HG02763 (cell line): ENCODE measurements around the gene SF3B2.
A peak's percentile ranks its signal among the peaks of the same experiment; 100 is the strongest.
"Not testable (repeated sequence)": the region's sequence is repeated elsewhere in the genome, so short reads cannot be mapped to it uniquely, and the experiment has no call there.

Source experiments
- ATAC-seq: cut with Tn5 transposase; IDR thresholded peaks from one replicate; pipeline ENCODE4 v1.9.1; 2021; ENCODE audit warnings: mild to moderate bottlenecking, moderate library complexity; ENCODE audit not compliant: unreplicated experiment

The SF3B2 gene, protein sequence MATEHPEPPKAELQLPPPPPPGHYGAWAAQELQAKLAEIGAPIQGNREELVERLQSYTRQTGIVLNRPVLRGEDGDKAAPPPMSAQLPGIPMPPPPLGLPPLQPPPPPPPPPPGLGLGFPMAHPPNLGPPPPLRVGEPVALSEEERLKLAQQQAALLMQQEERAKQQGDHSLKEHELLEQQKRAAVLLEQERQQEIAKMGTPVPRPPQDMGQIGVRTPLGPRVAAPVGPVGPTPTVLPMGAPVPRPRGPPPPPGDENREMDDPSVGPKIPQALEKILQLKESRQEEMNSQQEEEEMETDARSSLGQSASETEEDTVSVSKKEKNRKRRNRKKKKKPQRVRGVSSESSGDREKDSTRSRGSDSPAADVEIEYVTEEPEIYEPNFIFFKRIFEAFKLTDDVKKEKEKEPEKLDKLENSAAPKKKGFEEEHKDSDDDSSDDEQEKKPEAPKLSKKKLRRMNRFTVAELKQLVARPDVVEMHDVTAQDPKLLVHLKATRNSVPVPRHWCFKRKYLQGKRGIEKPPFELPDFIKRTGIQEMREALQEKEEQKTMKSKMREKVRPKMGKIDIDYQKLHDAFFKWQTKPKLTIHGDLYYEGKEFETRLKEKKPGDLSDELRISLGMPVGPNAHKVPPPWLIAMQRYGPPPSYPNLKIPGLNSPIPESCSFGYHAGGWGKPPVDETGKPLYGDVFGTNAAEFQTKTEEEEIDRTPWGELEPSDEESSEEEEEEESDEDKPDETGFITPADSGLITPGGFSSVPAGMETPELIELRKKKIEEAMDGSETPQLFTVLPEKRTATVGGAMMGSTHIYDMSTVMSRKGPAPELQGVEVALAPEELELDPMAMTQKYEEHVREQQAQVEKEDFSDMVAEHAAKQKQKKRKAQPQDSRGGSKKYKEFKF

DNA sequence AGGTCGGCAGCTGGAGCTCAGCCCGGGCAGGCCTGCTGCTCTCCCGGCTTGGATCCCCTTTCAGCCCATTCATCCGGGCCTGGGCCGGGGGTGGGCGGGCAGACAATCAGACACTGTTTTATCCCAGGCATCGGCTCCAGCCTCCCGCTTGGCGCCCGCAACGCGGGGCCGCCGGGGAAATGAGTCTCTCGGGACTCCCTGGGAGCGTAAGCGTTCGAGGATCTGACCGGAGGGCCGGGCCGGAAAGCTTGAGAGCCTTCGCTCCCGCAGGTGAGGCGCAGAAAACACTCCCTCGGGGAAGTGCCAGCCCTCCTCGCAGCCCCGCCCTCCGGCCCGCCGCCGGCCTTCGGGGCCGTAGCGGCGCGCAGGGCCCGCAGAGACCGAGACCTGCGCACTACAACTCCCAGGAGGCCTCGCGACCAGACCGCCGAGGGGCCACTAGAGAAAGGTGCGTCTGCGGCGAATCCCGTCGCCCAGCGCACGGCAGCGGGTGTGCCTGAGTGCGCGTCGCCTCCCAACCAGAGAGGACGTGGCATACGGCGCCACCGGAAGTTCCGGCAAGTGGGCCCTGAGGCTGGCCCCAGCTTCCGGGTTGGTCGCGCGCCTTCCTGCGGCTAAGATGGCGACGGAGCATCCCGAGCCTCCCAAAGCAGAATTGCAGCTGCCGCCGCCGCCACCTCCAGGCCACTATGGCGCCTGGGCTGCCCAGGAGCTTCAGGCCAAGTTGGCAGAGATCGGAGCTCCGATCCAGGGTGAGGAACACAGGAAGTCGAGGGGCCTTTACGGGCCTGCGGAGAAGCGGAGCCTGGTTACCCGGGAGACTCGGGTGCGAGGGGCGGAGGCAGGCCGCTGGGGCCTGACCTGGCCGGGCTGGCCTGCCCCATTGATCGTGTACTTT is at the start of gene SF3B2:
Gene SF3B2, plus strand, starts transcription at position 599 of the 898 bp plus-strand sequence. Its CDS starts 21 bp downstream, at position 620.
- ATAC-seq = peak; percentile 93

DNA sequence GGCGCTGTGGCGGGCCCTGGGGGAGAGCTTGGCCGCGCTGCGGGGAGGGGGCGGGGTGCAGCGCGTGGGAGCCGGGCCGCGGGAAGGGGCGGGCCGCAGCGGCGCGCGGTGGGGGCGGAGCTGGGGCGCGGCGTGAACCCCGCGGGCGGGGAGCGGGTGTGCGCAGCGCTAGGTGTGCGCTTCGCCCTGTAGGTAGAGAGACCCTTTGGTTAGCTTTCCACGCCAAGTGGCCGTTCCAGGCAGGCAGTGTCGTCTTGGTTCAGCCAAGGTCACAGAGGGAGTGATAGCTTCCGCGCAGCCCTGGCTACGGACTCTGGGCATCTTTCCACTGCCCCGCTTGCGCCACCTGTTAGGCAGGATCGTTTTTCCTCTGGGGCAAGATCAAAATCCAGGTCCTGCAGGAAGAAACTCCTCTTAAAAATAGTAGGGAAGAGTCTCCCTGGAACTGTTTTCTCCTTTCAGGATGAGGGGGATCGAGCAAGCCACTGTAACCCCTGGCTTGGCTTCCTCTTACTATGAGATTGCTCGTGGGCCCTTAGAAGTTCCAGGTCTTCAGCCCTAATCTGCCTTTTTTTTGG is 49.4 kb upstream of the SF3B2 start:
- ATAC-seq = peak; percentile 48

- no peak for ATAC-seq
Observed at GRCh38 chr11:66003291-66003690, 48.9 kb upstream of the SF3B2 start.

DNA sequence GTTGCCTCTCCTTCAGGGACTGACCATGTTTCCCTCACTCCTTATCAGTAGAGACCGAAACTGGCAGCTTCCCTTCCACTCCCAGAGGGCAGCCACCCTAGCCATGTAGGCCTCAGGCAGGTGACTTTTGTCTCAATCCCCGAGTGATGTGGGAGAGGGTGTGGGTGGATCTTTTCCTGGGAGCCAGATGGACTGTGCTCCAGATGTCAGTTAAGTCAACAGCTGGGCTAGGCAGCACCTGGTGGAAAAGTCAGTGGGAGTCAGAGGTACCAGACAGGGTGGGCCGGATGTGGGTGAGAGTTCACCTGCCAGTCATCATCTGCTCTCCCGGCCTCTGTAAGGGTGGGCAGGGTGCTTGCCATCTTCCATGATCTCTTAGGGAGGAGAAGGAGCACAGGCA is 48.0 kb upstream of the SF3B2 start:
- ATAC-seq = no peak

GRCh38 chr11:66006134-66006890 is 45.9 kb upstream of the SF3B2 start:
- no peak for ATAC-seq

- no peak for ATAC-seq
Observed at GRCh38 chr11:66006891-66007176, 45.3 kb upstream of the SF3B2 start.

- no peak for ATAC-seq
Observed at GRCh38 chr11:66007201-66007634, 44.9 kb upstream of the SF3B2 start.

DNA sequence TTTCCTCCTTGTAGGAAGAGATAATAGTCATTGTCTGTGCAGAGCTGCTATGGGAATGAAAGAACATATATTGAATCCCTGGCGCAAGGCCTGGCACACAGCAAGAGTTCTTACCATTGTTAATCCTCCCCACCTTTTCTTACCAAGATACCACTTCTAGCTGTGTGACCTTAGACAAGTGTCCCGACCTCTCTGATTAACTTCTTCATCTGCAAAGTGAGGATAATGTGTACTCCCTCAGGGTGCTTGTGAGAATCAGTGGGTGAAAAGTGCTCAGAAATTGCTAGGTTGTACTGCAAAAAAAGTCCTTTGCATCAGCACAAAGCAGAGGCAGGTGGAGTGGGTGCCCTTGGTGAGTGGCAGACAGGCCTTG is 44.1 kb upstream of the SF3B2 start:
- no peak for ATAC-seq

DNA sequence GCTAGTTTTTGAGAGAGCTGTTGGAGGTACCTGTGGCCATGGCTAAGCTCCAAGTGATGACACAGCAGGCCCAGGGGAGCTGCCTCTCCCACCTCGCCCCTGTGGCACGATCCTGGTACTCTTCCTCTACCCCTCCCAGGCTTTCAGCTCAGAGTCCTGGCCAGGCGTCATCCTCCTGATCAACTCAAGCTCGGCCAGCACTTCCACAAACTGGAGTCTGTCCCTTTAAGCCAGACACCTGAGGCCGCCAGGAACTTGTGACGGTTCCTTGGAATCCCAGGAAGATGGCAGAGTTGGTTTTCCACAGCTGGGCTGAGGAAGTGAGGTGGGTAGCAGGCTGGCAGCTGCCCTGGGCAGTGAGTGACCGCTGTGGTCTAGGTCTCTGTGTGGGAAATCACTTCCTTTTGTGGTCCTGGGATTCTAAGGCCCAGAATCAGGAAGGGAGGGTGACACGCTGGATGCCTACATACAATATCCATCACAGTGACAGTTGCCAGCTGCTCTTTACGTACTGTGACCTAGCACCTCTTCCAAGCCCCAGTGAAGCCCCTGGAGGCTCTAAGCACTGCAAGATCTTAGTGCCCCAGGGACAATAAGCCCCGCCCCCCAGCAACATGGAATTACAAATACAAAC is 43.6 kb upstream of the SF3B2 start:
- ATAC-seq = no peak

DNA sequence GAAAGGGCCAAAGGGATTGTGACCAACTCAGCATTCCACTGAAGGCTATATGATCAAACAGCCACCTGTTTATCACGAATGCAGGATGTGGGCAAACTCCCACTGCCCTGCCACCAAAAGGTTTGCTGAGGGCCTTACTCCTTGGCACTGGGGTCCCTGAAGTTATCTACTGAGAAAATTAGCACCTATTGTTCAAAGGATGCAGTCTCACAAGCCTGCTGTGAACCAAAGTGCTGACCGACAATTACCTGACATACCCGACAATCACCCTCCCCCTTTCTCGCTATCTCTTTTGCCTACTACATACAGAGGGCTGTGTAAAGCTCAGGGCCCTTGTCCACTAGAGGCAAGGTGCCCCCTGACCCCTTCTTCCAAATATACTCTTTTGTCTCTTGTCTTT is 42.1 kb upstream of the SF3B2 start:
- ATAC-seq = not testable (repeated sequence)

GRCh38 chr11:66011239-66011784 is 40.9 kb upstream of the SF3B2 start:
- no peak for ATAC-seq

DNA sequence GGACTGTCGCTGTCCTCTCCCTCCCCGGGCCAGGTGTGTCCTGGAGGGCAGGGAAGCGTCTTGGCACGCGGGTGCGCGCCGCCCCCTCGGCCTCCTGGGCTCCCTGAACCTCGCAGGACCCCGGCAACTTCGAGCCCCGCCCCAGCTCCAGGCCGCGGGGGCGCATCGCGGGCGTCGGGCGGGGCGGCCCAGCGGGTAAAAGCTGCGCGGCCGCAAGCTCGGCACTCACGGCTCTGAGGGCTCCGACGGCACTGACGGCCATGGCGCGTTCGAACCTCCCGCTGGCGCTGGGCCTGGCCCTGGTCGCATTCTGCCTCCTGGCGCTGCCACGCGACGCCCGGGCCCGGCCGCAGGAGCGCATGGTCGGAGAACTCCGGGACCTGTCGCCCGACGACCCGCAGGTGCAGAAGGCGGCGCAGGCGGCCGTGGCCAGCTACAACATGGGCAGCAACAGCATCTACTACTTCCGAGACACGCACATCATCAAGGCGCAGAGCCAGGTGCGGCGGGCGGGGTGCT is 40.3 kb upstream of the SF3B2 start, which contains the start of gene CST6:
Gene CST6, plus strand, starts transcription at position 224 of the 519 bp plus-strand sequence. Its CDS starts 37 bp downstream, at position 261.
- no peak for ATAC-seq

DNA sequence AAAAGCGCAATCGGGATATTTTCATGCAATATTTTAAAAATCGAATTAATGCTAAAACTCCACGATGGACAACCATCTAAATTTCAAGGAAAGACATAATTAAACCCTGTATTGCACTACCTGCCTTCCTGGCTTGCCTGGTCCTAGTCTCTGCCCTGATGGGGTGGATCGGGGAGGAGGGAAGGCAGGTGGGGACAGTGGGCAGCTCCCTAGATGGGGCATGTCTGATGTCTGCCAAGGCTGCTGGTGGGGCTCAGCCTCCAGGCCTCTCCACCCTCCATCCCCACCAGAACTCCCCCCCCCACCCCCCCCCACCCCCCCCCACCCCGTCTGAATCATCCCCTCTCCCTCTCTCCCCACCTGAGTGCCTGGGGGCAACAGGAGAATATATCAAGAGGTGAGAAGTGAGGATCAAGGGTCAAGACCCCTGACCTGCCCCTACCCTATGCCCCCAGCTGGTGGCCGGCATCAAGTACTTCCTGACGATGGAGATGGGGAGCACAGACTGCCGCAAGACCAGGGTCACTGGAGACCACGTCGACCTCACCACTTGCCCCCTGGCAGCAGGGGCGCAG is 39.7 kb upstream of the SF3B2 start:
- ATAC-seq = no peak

GRCh38 chr11:66012946-66013761 is 39.0 kb upstream of the SF3B2 start:
- no peak for ATAC-seq

DNA sequence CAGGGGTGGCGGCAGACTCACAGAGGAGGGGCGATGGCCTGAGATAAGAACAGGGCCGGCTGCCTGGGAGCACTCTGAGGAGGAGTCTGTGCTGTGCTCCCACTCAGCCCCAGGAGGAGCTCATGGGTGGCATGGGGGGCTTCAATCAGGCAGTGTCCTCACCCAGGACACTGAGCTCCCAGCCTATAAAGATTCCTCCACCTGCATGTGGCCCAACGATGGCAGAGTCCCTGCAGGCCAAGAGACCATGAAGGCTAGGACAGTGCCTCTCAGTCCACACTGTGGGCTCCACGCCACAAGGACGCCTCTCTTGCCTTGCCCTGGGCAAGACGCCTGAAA is 38.4 kb upstream of the SF3B2 start:
- ATAC-seq = no peak

- no peak for ATAC-seq
Observed at GRCh38 chr11:66014804-66015453, 37.2 kb upstream of the SF3B2 start.

GRCh38 chr11:66015454-66015881 is 36.7 kb upstream of the SF3B2 start:
- no peak for ATAC-seq
